GM18502 (cell line): ENCODE data around the gene ARHGEF7.
A peak's percentile ranks its signal among the peaks of the same experiment; 100 is the strongest.

Experiments used
- ATAC-seq: cut with Tn5 transposase; IDR thresholded peaks from one replicate; pipeline ENCODE4 v1.9.1; 2021; ENCODE audit warnings: mild to moderate bottlenecking; ENCODE audit not compliant: unreplicated experiment, poor library complexity

The ARHGEF7 gene

GRCh38 chr13:111131611-111132010 is 16.5 kb downstream of the ARHGEF7 start:
- no peak for ATAC-seq

- no peak for ATAC-seq
Measured at GRCh38 chr13:111132948-111133347, 17.8 kb downstream of the ARHGEF7 start.

- ATAC-seq, result no peak
Measured at GRCh38 chr13:111139452-111139851, 24.3 kb downstream of the ARHGEF7 start.

DNA sequence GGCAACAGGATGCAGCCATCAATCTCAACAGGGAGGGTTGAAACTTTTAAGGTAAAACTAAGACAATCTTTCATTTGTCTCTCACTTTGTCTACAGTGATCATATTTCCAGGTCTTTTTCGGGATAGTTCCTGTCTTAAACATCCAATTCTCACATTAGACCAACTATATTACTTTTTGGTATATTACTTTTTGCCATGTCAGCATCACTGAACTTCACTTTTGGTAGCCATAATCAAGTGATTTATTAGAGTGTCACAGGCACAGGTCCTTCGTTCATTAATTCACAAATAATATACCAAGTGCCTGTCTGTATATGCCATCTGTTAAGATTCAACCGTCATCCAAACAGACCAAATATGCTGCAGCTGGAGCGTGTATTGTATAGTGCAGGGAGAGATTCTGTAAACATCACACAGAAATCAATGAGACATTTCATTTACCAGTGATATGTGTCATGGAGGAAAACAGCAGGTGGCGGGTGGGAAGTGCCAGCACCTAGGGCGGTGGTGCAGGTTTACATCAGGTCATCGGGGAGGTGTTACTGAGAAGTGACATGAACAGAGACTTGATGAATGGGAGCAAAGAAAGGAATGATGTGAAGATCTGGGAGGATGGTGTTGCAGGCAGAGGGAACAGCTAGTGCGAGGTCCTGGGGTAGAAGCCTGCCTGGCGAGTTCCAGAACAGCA is 24.9 kb downstream of the ARHGEF7 start:
- ATAC-seq, result no peak

- no peak for ATAC-seq
Measured at GRCh38 chr13:111140562-111141105, 25.5 kb downstream of the ARHGEF7 start.

DNA sequence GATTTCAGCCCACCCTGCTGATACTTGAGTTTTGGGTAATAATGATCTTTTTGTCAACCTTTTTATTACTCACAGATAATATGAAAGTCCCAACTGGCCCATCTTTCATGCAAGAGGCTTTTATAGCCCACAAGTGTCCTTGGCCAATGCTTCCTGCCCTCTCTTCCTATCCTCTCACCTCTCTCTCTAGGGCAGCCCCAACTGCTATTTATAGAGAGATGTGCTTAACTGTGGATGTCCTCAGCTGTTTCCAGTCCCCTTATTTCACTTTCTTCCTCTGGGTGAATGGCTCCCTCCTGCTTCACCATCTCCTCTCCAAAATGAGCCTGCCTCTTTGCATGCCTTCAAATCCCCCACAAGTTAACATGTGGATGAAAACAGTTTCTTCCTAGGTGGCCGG is 27.4 kb downstream of the ARHGEF7 start:
- no peak for ATAC-seq

- ATAC-seq, result no peak
Measured at GRCh38 chr13:111143865-111144540, 28.9 kb downstream of the ARHGEF7 start.

DNA sequence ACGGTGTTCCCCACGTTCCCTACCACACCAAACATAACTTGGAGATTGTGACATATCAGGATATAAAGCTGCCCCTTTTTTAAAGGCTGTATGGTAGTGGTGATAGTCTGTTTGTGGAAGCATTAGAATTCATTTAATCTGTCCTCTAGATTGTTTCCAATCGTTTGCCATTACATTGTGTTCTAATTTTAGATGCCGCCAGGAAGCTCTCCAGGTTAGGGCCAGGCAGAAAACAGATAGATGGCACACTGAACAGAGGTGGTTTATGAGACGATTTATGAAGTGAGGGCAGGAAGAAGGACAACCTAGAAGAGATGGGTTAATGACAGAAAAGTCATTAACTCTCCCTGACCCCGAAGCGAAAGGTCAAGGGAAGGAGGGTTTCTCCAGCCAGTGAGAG is 30.0 kb downstream of the ARHGEF7 start:
- no peak for ATAC-seq

GRCh38 chr13:111145506-111145905 is 30.4 kb downstream of the ARHGEF7 start:
- ATAC-seq, result no peak

DNA sequence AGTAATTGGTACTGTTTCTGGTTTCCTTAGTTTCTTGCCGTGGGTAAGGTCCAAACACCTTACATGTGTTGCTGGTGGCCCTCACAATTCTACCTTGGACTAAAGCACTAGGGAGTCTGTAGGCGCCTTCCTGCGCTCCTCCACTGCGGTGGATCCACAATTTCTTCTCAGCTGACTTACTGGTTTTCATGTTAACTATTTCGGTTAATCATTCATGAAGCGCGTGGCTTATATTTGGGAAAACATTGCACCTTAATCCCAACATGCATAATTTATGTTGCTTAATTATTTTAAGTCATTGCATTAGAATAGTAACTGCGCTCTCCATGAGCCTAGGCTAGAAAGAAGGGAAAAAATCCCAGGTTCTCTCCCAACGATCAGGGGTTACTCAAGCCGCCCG is 37.7 kb downstream of the ARHGEF7 start:
- no peak for ATAC-seq

GRCh38 chr13:111153279-111153976 is 38.3 kb downstream of the ARHGEF7 start:
- ATAC-seq, result peak; percentile 90

DNA sequence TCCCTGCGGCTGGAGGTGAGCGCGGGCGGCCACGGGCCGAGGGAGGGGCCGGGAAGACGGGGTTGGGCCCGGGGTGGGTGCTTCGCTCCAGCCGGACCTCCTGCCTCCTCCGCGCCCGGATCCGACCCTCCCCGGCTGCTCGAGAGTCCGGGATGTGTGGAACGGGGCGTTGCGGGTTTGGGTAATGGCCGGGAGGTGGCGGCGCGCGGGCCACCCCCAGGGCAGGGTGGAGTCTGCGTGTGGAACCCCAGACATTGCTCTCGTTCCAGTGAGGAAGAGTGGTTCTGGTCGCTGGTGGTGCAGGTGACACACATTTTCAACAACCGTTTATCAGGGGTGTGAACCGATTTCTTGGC is 38.8 kb downstream of the ARHGEF7 start:
- peak; percentile 57 for ATAC-seq

DNA sequence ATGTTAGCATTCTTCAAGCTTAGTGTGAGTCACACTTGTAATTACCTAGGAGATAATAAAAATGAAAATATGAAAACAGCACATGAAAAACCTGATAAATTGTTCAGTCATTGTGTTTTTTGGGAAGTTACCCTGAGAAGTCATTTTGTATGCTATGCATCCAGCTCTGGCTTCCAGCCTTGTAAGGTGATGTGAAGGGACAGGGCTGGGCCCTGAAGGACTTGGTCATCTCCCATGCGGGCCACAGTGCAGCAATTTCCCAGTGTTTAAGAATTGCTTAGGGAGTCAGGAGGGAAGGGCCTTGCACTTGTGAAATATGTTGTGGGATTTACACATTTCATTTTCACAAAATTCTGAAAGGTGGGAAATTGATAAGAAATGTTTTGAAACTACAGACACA is 41.3 kb downstream of the ARHGEF7 start:
- ATAC-seq, result no peak

- ATAC-seq, result no peak
Measured at GRCh38 chr13:111158136-111158805, 43.2 kb downstream of the ARHGEF7 start.

- ATAC-seq, result no peak
Measured at GRCh38 chr13:111159362-111160320, 44.5 kb downstream of the ARHGEF7 start.

GRCh38 chr13:111160648-111161047 is 45.5 kb downstream of the ARHGEF7 start:
- ATAC-seq, result no peak

DNA sequence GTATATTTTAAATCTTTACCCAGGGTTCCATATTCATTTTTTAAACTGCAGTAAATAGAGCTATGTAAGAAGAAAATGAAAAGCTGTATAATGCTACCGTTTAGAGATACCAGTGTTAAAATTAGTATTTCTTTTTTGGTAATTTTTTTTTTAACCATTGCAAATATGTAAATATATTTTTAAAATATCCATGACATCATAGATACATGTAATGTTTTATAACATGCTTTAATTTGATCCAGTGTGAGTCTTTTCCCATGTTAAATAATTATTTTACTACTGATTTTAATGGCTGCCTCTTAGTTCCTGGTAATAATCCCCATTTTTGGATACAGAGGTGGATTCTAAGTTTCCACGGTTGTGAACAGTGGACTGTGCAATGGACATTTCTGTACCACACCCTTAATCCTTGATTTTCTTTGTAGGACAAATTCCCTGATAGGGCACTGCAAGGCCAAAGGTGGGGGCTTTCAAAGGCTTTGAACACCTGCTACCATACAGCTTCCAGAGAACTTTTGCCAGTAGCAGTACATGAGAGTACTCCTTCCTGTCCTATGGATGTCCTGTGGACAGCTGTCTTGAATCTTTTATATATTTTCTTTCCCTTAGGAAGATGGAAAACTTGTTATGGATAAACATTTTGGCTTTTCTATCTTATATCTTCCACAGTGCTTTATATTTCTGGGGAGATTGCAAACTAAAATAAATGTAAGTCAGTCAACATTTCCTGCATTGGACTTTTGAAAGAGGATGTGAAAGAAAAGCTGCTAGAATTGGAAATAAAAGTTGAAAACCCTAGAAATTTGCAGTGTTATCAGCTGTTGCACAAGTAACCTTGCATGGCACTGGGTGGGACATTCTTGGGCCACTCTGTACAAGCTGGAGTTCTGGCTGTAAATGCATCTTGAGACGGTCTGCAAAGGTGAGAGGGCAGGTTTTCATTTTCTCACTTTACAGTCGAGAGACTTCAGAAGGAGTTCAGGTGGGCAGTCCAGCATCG is 46.8 kb downstream of the ARHGEF7 start:
- peak; percentile 37 for ATAC-seq

DNA sequence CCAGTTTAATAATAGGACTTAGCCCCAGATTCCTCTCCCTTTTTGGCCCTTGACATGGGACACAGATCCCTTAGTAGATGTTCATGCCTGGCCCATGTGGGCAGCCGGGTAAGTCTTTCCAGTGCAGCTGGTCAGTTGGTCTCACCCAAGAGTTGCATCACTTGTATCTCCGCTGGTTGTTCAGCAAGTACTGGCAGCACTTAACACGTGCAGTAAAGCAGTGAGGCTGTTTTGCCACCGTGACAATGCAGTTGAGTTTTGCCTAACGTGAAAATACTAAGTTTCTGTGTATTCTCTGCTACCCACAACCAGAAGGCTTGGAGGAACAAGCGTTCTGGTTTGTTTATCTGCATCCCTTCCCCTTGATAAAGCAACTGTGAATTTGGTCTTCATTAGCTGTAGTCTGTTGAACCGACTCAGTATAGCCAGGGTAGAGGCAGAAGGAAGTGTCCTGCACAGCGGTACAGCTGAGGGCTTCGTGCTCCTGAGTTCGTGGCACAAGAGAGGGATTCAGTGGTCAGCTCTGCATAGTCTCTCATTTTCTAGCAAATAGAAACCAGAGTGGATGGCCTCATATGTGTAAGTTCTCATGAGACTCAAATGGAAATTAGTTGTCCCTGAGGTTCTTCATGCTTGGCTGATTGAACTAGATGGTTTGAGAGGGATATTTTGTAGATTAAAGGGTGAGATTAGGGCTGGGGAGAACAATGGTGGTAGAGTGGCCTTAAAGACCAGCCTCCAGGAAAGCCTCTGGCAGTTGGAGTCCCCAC is 50.3 kb downstream of the ARHGEF7 start:
- ATAC-seq, result peak; percentile 61
